Measurements from ENCODE around the gene ADNP2. TPM values are rescaled to one million over a fixed set of nuclear protein-coding genes. Genes with fewer than 3 reads are reported as not detected.

Gene ADNP2
- total and polyA plus RNA-seq, 7 donors, result 1.5 to 4.6 (median 3.4) TPM

GRCh38 chr18:80167331-80167730 lies 58.3 kb downstream of the ADNP2 start:
- intact Hi-C loops (cut with DNase I), result no loop called here
- TF ChIP-seq CTCF (IDR thresholded peaks at IDR 0.05), result no peak
- DNase-seq (no peak), ATAC-seq (no peak)
- WGBS, 3 donors, result 83 to 95% (median 89%) methylated on average over 8 to 9 of the region's 9 CpGs
- no peak overlapping the region for H3K27ac ChIP-seq
- H3K27me3 ChIP-seq (ENCODE audit: insufficient read depth in 3 of 3, low read length in 2 of 3), result peaks cover 0 to 4% (median 0%) of the 10 kb centered on the region in 3 donors
- H3K9me3 ChIP-seq, result peaks cover 7% of the 10 kb centered on the region
- no peaks in the 10 kb centered on the region for H3K4me1 ChIP-seq
- H3K36me3 ChIP-seq (ENCODE audit: insufficient read depth in 1 of 2, low read depth in 1 of 2), result no peaks in the 10 kb centered on the region
- no peak overlapping the region for H3K4me3 ChIP-seq

DNA sequence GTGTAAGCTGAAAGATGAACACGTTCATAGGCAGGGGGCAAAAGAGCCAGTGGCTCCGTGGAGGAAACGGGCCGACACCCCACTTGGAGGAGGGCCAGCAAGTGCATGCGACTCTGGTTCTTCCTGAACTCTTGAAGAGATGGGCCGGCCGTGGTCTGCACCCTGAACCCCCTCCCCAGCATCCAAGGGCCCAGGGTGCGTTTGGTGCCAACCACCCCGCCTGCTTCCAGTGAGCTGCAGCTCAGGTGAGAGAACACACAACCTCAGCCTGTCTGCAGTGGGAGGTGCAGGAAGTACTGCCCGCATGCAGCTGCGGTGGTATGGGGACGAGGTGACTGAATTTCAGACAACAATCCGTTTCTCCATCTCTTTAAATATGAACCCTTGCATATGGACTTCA lies 58.9 kb downstream of the ADNP2 start:
- intact Hi-C loops (cut with DNase I), result no loop called here
- no peaks in the 10 kb centered on the region for H3K4me1 ChIP-seq

DNA sequence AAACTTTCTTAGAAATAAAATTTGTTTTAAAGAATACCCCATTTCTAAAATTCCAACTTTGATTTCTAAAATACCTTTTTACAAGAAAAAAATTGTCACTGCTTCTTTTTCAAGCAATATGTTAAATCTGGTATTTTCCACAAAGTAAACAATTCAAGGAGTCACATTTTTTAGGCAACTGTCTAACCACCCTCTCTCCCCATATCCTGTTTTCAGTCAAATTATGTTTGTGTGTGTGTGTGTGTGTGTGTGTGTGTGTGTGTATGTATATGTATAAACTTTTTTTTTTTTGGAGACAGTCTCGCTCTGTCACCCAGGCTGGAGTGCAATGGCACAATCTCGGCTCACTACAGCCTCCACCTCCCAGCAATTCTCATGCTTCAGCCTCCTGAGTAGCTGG lies 59.3 kb downstream of the ADNP2 start:
- Histone ChIP-seq H3K36me3 (ENCODE audit: insufficient read depth in 1 of 2, low read depth in 1 of 2) (no peaks in the 10 kb centered on the region), H3K4me1 (no peaks in the 10 kb centered on the region), H3K27ac (no peak overlapping the region), H3K27me3 (ENCODE audit: insufficient read depth in 3 of 3, low read length in 2 of 3) (peaks cover 0 to 4% (median 0%) of the 10 kb centered on the region in 3 donors), H3K9me3 (peaks cover 7% of the 10 kb centered on the region), H3K4me3 (no peak overlapping the region)
- ATAC-seq (no peak), DNase-seq (no peak)
- TF ChIP-seq CTCF (IDR thresholded peaks at IDR 0.05), result no peak
- WGBS, 3 donors, result 88 to 94% (median 89%) methylated on average over 2 of the region's 2 CpGs
- intact Hi-C loops (cut with DNase I), result no loop called here

More for the DNA sequence above, 58.9 kb downstream of the ADNP2 start:
- no peak for TF ChIP-seq CTCF (IDR thresholded peaks at IDR 0.05)
- H3K4me3 ChIP-seq, result no peak overlapping the region
- ATAC-seq, result no peak
- 76 to 82% (median 77%) methylated on average over 13 of the region's 13 CpGs for WGBS, 3 donors
- H3K9me3 ChIP-seq, result peaks cover 7% of the 10 kb centered on the region
- no peak overlapping the region for H3K27ac ChIP-seq
- H3K36me3 ChIP-seq (ENCODE audit: insufficient read depth in 1 of 2, low read depth in 1 of 2), result no peaks in the 10 kb centered on the region
- DNase-seq, result no peak
- H3K27me3 ChIP-seq (ENCODE audit: insufficient read depth in 3 of 3, low read length in 2 of 3), result peaks cover 0 to 4% (median 0%) of the 10 kb centered on the region in 3 donors

DNA sequence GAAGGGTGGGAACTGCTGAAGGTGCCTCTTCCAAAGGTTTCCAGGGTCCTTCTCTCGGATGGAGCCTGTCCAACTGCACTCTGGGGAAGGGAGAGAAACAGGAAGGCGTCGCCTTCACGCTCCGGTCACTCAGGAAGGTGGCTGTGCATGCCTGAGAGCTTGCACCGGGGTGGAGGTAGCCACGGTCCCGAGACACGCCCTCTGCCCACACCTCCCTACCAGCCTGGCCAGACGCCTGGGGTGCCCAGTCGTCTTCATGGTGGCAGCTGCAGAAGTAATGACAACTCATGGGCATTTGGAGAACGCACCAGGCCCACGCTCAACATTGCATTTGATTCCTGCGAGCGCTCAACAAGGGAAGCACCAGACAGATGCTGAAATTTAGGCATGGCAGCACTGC lies 59.9 kb downstream of the ADNP2 start:
- no peak for TF ChIP-seq CTCF (IDR thresholded peaks at IDR 0.05)
- ATAC-seq (no peak), DNase-seq (no peak)
- H3K9me3 ChIP-seq, result peaks cover 7% of the 10 kb centered on the region
- no peak overlapping the region for H3K27ac ChIP-seq
- H3K36me3 ChIP-seq (ENCODE audit: insufficient read depth in 1 of 2, low read depth in 1 of 2), result no peaks in the 10 kb centered on the region
- WGBS, 3 donors, result 82 to 86% (median 86%) methylated on average over 15 of the region's 15 CpGs
- H3K4me3 ChIP-seq, result no peak overlapping the region
- H3K4me1 ChIP-seq, result no peaks in the 10 kb centered on the region
- intact Hi-C loops (cut with DNase I), result no loop called here
- peaks cover 0 to 4% (median 0%) of the 10 kb centered on the region in 3 donors for H3K27me3 ChIP-seq (ENCODE audit: insufficient read depth in 3 of 3, low read length in 2 of 3)

DNA sequence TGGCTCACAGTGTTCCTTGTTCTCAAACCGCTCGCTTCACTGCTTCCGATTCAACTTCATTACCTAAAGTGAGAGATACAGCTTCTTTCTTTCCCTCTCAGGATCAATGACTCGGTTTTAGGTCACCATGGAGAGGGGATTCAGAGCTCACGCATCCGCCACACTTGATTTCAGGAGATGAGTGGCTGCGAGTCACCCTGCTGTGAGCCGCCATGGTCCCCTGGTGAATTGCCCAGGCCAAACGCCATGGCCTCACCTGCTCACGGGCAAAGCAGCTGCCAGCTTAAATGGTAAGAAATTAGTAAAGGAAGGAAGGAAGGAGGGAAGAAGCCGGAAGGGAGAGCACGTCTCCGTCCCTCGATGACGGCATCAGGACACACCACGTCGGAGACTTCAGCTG lies 60.5 kb downstream of the ADNP2 start:
- no peak for TF ChIP-seq CTCF (IDR thresholded peaks at IDR 0.05)
- intact Hi-C loops (cut with DNase I), result no loop called here
- 82 to 86% (median 85%) methylated on average over 17 of the region's 17 CpGs for WGBS, 3 donors

More for the DNA sequence above, 60.5 kb downstream of the ADNP2 start:
- H3K4me1 ChIP-seq, result no peaks in the 10 kb centered on the region
- H3K27ac ChIP-seq, result no peak overlapping the region
- H3K9me3 ChIP-seq, result peaks cover 7% of the 10 kb centered on the region
- DNase-seq (no peak), ATAC-seq (no peak)
- H3K4me3 ChIP-seq, result no peak overlapping the region
- H3K36me3 ChIP-seq (ENCODE audit: insufficient read depth in 1 of 2, low read depth in 1 of 2), result no peaks in the 10 kb centered on the region
- peaks cover 0 to 4% (median 0%) of the 10 kb centered on the region in 3 donors for H3K27me3 ChIP-seq (ENCODE audit: insufficient read depth in 3 of 3, low read length in 2 of 3)
